DOHH2 (cell line): ENCODE data around the gene PAM.

ENCODE experiments used
- CTCF ChIP-seq: fragments of 200-600 bp; sonication (generic); IDR thresholded peaks from one replicate; pipeline ENCODE4 v1.5.1; 2014; ENCODE audit warnings: antibody characterized with exemption, mild to moderate bottlenecking, low read depth, low read length; ENCODE audit not compliant: poor library complexity, severe bottlenecking
- EZH2phosphoT487 ChIP-seq: fragments of 200-600 bp; sonication (generic); IDR thresholded peaks from 2 replicates; pipeline ENCODE4 v1.6.1; 2017; ENCODE audit warnings: borderline replicate concordance, mild to moderate bottlenecking, antibody characterized with exemption, low read length, moderate library complexity, mixed read lengths

- TF ChIP-seq CTCF (no peak), EZH2phosphoT487 (no peak)
Observed at GRCh38 chr5:102931085-102931725, 176.1 kb downstream of the PAM start.
